Left renal pelvis (tissue), 4 donors: ENCODE measurements around the gene ZNF862. TPM values are rescaled to one million over a fixed set of nuclear protein-coding genes. Genes with fewer than 3 reads are reported as not detected.

ENCODE experiments used
- DNase-seq, 4 donors: peaks; one replicate each; pipeline ENCODE4 v3.0.0-alpha.2; 2013; ENCODE audit warnings: low read depth in 4 of 4, low spot score in 3 of 4
- polyA plus RNA-seq, 4 donors: library from polyadenylated mRNA; unstranded; fragments of 120-200 nt; gene quantifications; one replicate each; pipeline ENCODE4 v1.2.1, GENCODE V29; 2013; ENCODE audit not compliant: insufficient read length in 4 of 4

ZNF862 gene
- polyA plus RNA-seq, 4 donors = 16.7 to 27.3 (median 19.2) TPM

- DNase-seq = no peak
Observed at GRCh38 chr7:149839933-149840332, 1.8 kb downstream of the ZNF862 start.

GRCh38 chr7:149843566-149843965, 5.4 kb downstream of the ZNF862 start:
- DNase-seq = no peak

GRCh38 chr7:149844445-149844844, 6.3 kb downstream of the ZNF862 start:
- no peak for DNase-seq

- DNase-seq = no peak
Observed at GRCh38 chr7:149845257-149845980, 7.2 kb downstream of the ZNF862 start.

- DNase-seq = no peak
Observed at GRCh38 chr7:149846021-149846420, 7.8 kb downstream of the ZNF862 start.

GRCh38 chr7:149846436-149847046, 8.4 kb downstream of the ZNF862 start:
- DNase-seq = no peak

- DNase-seq = no peak
Observed at GRCh38 chr7:149849174-149849573, 11.0 kb downstream of the ZNF862 start.

GRCh38 chr7:149850007-149850594, 11.9 kb downstream of the ZNF862 start:
- no peak for DNase-seq

- DNase-seq = no peak
Observed at GRCh38 chr7:149850716-149851115, 12.5 kb downstream of the ZNF862 start.

- DNase-seq = no peak
Observed at GRCh38 chr7:149851449-149851848, 13.3 kb downstream of the ZNF862 start.

GRCh38 chr7:149853157-149853556, 15.0 kb downstream of the ZNF862 start:
- no peak for DNase-seq

- peak in 1 of 4 donors; percentile 42 for DNase-seq
Observed at GRCh38 chr7:149854611-149855360, 16.6 kb downstream of the ZNF862 start.

GRCh38 chr7:149855361-149856305, 17.5 kb downstream of the ZNF862 start:
- no peak for DNase-seq

GRCh38 chr7:149856583-149856982, 18.4 kb downstream of the ZNF862 start:
- no peak for DNase-seq

- no peak for DNase-seq
Observed at GRCh38 chr7:149859369-149859768, 21.2 kb downstream of the ZNF862 start.

- DNase-seq = no peak
Observed at GRCh38 chr7:149859876-149860275, 21.7 kb downstream of the ZNF862 start.

- DNase-seq = no peak
Observed at GRCh38 chr7:149860821-149861727, 22.9 kb downstream of the ZNF862 start.

GRCh38 chr7:149861728-149862045, 23.5 kb downstream of the ZNF862 start:
- DNase-seq = no peak

- no peak for DNase-seq
Observed at GRCh38 chr7:149862156-149862555, 24.0 kb downstream of the ZNF862 start.
